ENCODE measurements around the gene DUOX2. TPM values are rescaled to one million over a fixed set of nuclear protein-coding genes. Genes with fewer than 3 reads are reported as not detected.
"Not testable (repeated sequence)": the region's sequence is repeated elsewhere in the genome, so short reads cannot be mapped to it uniquely, and the experiment has no call there.

Gene DUOX2
- total and polyA plus RNA-seq, 4 donors, result 0.06 to 0.08 TPM; not detected in 2

DNA sequence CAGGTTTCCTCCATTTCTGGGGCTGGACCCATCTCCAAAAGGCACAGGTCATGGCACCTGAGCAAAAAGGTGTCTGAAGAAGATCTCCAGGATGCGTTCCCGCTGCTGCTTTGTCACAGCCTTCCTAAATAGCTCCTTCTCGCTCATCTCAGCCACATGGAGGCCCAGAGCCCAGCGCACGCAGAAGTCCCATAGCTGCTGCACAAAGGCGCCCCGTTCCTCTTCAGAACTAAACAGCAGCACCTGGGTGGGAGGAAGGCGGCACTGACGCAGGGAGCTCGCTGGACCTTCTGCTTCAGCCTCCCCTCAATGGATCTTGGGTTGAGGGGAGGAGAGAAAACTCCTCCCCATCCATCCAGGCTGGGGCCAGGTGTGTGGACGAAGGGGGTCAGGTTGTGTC lies 8.4 kb downstream of the DUOX2 start (continued):
- TF ChIP-seq, protein P1, sequence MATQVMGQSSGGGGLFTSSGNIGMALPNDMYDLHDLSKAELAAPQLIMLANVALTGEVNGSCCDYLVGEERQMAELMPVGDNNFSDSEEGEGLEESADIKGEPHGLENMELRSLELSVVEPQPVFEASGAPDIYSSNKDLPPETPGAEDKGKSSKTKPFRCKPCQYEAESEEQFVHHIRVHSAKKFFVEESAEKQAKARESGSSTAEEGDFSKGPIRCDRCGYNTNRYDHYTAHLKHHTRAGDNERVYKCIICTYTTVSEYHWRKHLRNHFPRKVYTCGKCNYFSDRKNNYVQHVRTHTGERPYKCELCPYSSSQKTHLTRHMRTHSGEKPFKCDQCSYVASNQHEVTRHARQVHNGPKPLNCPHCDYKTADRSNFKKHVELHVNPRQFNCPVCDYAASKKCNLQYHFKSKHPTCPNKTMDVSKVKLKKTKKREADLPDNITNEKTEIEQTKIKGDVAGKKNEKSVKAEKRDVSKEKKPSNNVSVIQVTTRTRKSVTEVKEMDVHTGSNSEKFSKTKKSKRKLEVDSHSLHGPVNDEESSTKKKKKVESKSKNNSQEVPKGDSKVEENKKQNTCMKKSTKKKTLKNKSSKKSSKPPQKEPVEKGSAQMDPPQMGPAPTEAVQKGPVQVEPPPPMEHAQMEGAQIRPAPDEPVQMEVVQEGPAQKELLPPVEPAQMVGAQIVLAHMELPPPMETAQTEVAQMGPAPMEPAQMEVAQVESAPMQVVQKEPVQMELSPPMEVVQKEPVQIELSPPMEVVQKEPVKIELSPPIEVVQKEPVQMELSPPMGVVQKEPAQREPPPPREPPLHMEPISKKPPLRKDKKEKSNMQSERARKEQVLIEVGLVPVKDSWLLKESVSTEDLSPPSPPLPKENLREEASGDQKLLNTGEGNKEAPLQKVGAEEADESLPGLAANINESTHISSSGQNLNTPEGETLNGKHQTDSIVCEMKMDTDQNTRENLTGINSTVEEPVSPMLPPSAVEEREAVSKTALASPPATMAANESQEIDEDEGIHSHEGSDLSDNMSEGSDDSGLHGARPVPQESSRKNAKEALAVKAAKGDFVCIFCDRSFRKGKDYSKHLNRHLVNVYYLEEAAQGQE (IDR thresholded peaks at IDR 0.05), result no peak
- TF ChIP-seq GABPA (IDR thresholded peaks at IDR 0.05 in 1 of 2, conservative IDR thresholded peaks at IDR 0.05 in 1 of 2), result no peak

DNA sequence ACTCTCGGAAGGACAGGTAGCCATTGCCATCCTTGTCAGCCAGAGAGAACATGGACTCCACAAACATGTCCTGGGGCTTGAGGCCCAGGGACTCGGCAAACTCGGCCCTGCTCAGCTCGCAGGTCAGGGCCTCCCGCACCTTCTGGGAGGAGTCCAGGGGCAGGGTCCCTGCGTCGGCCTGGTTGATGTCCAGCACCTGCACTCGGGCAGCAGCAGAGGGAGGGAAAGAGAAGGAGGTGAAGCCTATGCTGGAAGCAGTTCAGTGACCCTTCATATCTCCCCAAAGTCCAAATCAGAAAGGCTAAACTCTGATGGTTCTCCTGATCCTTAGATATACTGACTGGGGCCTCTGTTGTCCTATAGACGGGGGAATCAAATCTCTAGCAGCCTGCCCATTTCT lies 9.8 kb downstream of the DUOX2 start:
- not testable (repeated sequence) for H3K4me1 ChIP-seq (ENCODE audit: control insufficient read depth in 4 of 4, insufficient read depth in 4 of 4, low read length in 3 of 4); DNase-seq (ENCODE audit: low spot score); H3K9me3 ChIP-seq (ENCODE audit: control insufficient read depth in 4 of 4, low read length in 3 of 4); H3K9ac ChIP-seq (ENCODE audit: low read depth in 1 of 2, low read length in 2 of 2); H3K27ac ChIP-seq (ENCODE audit: low read depth in 1 of 2, low read length in 2 of 2); H3K36me3 ChIP-seq (ENCODE audit: control insufficient read depth in 4 of 4, insufficient read depth in 3 of 4, low read depth in 1 of 4, low read length in 3 of 4); H3K27me3 ChIP-seq (ENCODE audit: control insufficient read depth in 4 of 4, insufficient read depth in 4 of 4, low read length in 3 of 4); H3K4me3 ChIP-seq (ENCODE audit: low read depth in 1 of 3, low read length in 3 of 3)
- 87% methylated on average over 9 of the region's 9 CpGs for WGBS

DNA sequence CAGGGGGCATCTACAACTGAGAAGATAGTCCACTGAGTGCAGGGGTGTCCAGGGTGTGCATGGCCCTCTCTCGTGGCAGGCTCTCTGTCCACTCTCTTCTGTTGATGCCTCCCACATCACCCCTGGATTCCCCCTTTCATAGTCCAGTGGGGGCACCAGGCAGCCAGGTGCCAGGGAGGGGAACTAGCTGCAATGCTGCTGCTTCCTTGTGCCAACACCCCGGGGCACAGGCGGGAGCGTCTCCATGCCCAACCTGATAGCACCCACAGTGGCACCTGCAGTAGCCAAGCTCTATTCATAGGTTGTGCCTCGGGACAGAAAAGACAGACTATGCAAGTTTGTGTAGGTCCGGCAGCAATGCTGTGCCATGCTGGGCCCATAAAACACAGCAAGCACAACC lies 11.7 kb downstream of the DUOX2 start:
- no peak for DNase-seq (ENCODE audit: low spot score)
- Histone ChIP-seq H3K36me3 (ENCODE audit: control insufficient read depth in 4 of 4, insufficient read depth in 3 of 4, low read depth in 1 of 4, low read length in 3 of 4) (no peaks in the 10 kb centered on the region), H3K27ac (ENCODE audit: low read depth in 1 of 2, low read length in 2 of 2) (no peak overlapping the region), H3K4me1 (ENCODE audit: control insufficient read depth in 4 of 4, insufficient read depth in 4 of 4, low read length in 3 of 4) (no peaks in the 10 kb centered on the region), H3K9ac (ENCODE audit: low read depth in 1 of 2, low read length in 2 of 2) (no peak overlapping the region), H3K9me3 (ENCODE audit: control insufficient read depth in 4 of 4, low read length in 3 of 4) (no peaks in the 10 kb centered on the region), H3K4me3 (ENCODE audit: low read depth in 1 of 3, low read length in 3 of 3) (no peak overlapping the region), H3K27me3 (ENCODE audit: control insufficient read depth in 4 of 4, insufficient read depth in 4 of 4, low read length in 3 of 4) (no peaks in the 10 kb centered on the region)
- WGBS, result 96% methylated on average over 6 of the region's 6 CpGs
- TF ChIP-seq EGR1 (IDR thresholded peaks at IDR 0.05; ENCODE audit: low read depth in 2 of 2) (no peak), RAD21 (IDR thresholded peaks at IDR 0.05) (no peak), RXRA (IDR thresholded peaks at IDR 0.05) (no peak), NR2F2 (IDR thresholded peaks at IDR 0.05) (no peak), SP1 (IDR thresholded peaks at IDR 0.05) (no peak), FOXA1 (IDR thresholded peaks at IDR 0.05) (no peak), HNF4A (conservative IDR thresholded peaks at IDR 0.05) (no peak), FOXA2 (IDR thresholded peaks at IDR 0.05) (no peak)
- TF ChIP-seq, protein P2, sequence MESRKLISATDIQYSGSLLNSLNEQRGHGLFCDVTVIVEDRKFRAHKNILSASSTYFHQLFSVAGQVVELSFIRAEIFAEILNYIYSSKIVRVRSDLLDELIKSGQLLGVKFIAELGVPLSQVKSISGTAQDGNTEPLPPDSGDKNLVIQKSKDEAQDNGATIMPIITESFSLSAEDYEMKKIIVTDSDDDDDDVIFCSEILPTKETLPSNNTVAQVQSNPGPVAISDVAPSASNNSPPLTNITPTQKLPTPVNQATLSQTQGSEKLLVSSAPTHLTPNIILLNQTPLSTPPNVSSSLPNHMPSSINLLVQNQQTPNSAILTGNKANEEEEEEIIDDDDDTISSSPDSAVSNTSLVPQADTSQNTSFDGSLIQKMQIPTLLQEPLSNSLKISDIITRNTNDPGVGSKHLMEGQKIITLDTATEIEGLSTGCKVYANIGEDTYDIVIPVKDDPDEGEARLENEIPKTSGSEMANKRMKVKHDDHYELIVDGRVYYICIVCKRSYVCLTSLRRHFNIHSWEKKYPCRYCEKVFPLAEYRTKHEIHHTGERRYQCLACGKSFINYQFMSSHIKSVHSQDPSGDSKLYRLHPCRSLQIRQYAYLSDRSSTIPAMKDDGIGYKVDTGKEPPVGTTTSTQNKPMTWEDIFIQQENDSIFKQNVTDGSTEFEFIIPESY (IDR thresholded peaks at IDR 0.05), result no peak
- TF ChIP-seq, protein P3, sequence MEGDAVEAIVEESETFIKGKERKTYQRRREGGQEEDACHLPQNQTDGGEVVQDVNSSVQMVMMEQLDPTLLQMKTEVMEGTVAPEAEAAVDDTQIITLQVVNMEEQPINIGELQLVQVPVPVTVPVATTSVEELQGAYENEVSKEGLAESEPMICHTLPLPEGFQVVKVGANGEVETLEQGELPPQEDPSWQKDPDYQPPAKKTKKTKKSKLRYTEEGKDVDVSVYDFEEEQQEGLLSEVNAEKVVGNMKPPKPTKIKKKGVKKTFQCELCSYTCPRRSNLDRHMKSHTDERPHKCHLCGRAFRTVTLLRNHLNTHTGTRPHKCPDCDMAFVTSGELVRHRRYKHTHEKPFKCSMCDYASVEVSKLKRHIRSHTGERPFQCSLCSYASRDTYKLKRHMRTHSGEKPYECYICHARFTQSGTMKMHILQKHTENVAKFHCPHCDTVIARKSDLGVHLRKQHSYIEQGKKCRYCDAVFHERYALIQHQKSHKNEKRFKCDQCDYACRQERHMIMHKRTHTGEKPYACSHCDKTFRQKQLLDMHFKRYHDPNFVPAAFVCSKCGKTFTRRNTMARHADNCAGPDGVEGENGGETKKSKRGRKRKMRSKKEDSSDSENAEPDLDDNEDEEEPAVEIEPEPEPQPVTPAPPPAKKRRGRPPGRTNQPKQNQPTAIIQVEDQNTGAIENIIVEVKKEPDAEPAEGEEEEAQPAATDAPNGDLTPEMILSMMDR (IDR thresholded peaks at IDR 0.05; ENCODE audit: low read depth, low read length, missing input control), result no peak
